ENCODE results near the gene LARP1.
A peak's percentile ranks its signal among the peaks of the same experiment; 100 is the strongest.

Gene LARP1

GRCh38 chr5:154755361-154756008 is at the start of gene LARP1:
Gene LARP1 (plus strand): TSS chr5:154755377. CDS start chr5:154755758, 381 bp downstream.
- no peaks in the 10 kb centered on the region for H3K27me3 Mint-ChIP-seq
- no peaks in the 10 kb centered on the region for H3K9me3 Mint-ChIP-seq
- peak; percentile 9 for ATAC-seq
- peak within 1 kb of the TSS; percentile 84 for H3K27ac Mint-ChIP-seq
- H3K36me3 Mint-ChIP-seq, result no peaks in the 10 kb centered on the region
- H3K4me1 Mint-ChIP-seq, result peaks cover 48% of the 10 kb centered on the region
- H3K4me3 Mint-ChIP-seq, result peak within 1 kb of the TSS; percentile 84

DNA sequence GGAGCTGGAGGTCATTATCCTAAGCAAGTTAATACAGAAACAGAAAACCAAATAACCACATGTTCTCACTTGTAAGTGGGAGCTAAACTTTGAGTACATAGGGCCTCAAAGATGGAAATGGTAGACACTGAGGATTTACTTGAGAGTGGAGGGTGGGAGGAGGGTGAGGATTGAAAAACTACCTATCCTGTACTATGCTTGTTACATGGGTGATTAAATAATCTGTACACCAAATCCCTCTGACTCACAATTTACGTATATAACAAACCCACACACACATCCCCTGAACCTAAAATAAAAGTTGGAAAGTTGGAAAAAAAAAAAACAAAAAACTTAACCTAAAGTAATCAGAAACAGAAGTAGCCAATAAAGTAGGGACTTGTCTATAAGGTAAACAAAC is 48.8 kb upstream of the LARP1 start:
- ATAC-seq, result no peak
- H3K36me3 Mint-ChIP-seq, result no peaks in the 10 kb centered on the region
- no peak overlapping the region for H3K27ac Mint-ChIP-seq
- H3K4me1 Mint-ChIP-seq, result no peaks in the 10 kb centered on the region
- H3K4me3 Mint-ChIP-seq, result no peak overlapping the region
- H3K9me3 Mint-ChIP-seq, result no peaks in the 10 kb centered on the region
- no peaks in the 10 kb centered on the region for H3K27me3 Mint-ChIP-seq

DNA sequence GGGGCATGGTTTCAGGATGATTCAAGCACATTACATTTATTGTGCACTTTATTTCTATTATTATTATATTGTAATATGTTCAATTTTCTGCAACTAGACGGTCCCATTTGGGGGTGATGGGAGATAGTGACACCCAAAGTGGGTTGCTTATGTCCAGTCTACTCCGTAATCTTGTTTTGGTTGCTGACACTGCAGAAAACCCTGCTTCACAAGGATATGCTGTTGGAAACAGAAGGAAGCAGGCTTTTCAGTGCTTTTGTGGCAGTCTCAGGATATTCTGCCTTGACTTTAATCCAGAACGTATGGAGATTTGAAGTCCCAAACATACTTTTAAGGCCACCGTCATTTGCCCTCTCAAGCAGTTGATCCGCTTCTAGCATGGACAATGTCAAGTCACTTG is 47.5 kb upstream of the LARP1 start:
- ATAC-seq, result no peak
- H3K9me3 Mint-ChIP-seq, result no peaks in the 10 kb centered on the region
- no peak overlapping the region for H3K27ac Mint-ChIP-seq
- no peaks in the 10 kb centered on the region for H3K27me3 Mint-ChIP-seq
- H3K4me3 Mint-ChIP-seq, result no peak overlapping the region
- H3K4me1 Mint-ChIP-seq, result no peaks in the 10 kb centered on the region
- H3K36me3 Mint-ChIP-seq, result no peaks in the 10 kb centered on the region

DNA sequence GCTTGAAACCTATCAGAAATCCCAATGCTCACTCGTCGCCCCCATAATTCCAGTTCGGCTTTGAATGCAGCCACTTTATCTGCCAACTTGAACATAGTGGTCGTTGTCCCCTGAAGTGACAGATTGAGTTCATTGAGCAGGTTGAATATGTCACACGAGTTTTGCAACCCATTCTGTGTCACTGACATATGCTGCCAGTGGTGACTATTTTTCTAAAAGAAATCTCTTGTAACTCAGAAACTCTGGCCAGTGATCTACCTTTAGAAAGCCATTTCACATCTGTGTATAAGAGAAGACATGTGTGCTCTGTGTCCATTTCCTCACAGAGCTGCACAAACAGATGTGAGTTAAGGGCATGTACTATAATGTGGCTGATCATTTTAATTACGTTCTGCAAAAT is 47.0 kb upstream of the LARP1 start:
- Mint-ChIP-seq H3K4me3 (no peak overlapping the region), H3K9me3 (no peaks in the 10 kb centered on the region), H3K27me3 (no peaks in the 10 kb centered on the region), H3K27ac (no peak overlapping the region), H3K36me3 (no peaks in the 10 kb centered on the region), H3K4me1 (no peaks in the 10 kb centered on the region)
- ATAC-seq, result no peak

DNA sequence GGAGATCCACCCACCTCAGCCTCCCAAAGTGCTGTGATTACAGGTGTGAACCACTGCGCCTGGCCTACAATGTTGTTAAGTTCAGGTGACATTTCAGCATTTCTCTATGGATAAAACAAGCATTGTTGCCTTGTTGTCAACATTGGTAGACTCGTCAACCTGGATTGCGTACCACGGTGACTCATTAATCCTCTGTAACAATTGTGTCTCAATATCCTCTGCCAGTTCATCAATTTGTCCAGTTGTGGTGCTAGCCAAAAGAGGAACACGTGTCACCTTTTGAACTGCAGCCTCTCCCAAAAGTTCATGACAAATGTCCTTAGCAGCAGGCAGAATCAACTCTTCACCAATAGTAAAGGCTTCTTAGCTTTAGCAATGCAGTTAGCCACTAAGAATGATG is 46.3 kb upstream of the LARP1 start:
- H3K4me1 Mint-ChIP-seq, result no peaks in the 10 kb centered on the region

GRCh38 chr5:154709368-154710305 is 45.5 kb upstream of the LARP1 start:
- ATAC-seq, result no peak
- Mint-ChIP-seq H3K36me3 (no peaks in the 10 kb centered on the region), H3K4me1 (peaks cover 7% of the 10 kb centered on the region), H3K9me3 (no peaks in the 10 kb centered on the region), H3K27me3 (no peaks in the 10 kb centered on the region), H3K27ac (no peak overlapping the region), H3K4me3 (no peak overlapping the region)

More for the DNA sequence above, 46.3 kb upstream of the LARP1 start:
- Mint-ChIP-seq H3K9me3 (no peaks in the 10 kb centered on the region), H3K27me3 (no peaks in the 10 kb centered on the region), H3K27ac (no peak overlapping the region), H3K4me3 (no peak overlapping the region), H3K36me3 (no peaks in the 10 kb centered on the region)
- no peak for ATAC-seq

GRCh38 chr5:154712518-154713437 is 42.4 kb upstream of the LARP1 start:
- Mint-ChIP-seq H3K36me3 (no peaks in the 10 kb centered on the region), H3K27ac (no peak overlapping the region), H3K9me3 (no peaks in the 10 kb centered on the region), H3K4me1 (peaks cover 10% of the 10 kb centered on the region), H3K27me3 (no peaks in the 10 kb centered on the region), H3K4me3 (no peak overlapping the region)
- no peak for ATAC-seq

- H3K4me1 Mint-ChIP-seq, result peaks cover 10% of the 10 kb centered on the region
- no peaks in the 10 kb centered on the region for H3K27me3 Mint-ChIP-seq
- no peaks in the 10 kb centered on the region for H3K36me3 Mint-ChIP-seq
- no peak for ATAC-seq
- H3K9me3 Mint-ChIP-seq, result no peaks in the 10 kb centered on the region
- no peak overlapping the region for H3K27ac Mint-ChIP-seq
- no peak overlapping the region for H3K4me3 Mint-ChIP-seq
Measured at GRCh38 chr5:154713615-154714125, 41.5 kb upstream of the LARP1 start.

DNA sequence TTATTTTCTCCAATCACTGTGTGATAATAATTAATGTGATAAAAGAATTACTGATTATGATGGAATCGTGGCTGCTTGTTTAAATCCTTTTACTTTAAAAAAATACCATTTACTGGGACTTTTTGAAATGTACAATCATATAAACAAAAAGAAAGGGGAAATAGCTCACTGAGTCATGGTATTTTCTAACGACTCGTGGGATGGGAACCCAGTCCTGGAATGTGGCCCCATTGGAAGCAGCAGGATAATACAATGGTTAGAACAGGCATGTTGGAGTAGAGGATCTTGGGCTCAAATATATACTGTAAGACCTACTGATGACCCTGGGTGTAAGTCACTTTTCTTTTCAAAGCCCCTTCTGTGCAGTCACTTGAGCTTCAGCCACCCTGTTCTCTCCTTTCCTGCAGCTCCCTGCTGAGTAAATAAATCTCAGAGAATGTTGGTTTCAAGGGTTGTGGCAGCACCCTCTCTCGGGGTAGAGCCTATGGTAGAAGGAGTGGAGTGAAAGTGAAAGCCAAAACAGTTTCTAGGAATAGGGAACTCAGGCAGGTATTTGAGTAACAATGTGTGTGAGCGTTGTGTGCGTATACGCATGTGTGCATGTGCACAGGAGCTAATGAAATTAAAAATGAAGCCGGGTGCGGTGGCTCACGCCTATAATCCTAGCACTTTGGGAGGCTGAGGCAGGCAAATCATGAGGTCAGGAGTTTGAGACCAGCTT is 40.8 kb upstream of the LARP1 start:
- Mint-ChIP-seq H3K36me3 (no peaks in the 10 kb centered on the region), H3K4me1 (peaks cover 10% of the 10 kb centered on the region), H3K27me3 (no peaks in the 10 kb centered on the region), H3K27ac (peak overlapping the region; percentile 86), H3K9me3 (no peaks in the 10 kb centered on the region), H3K4me3 (peak overlapping the region; percentile 69)
- peak; percentile 90 for ATAC-seq

DNA sequence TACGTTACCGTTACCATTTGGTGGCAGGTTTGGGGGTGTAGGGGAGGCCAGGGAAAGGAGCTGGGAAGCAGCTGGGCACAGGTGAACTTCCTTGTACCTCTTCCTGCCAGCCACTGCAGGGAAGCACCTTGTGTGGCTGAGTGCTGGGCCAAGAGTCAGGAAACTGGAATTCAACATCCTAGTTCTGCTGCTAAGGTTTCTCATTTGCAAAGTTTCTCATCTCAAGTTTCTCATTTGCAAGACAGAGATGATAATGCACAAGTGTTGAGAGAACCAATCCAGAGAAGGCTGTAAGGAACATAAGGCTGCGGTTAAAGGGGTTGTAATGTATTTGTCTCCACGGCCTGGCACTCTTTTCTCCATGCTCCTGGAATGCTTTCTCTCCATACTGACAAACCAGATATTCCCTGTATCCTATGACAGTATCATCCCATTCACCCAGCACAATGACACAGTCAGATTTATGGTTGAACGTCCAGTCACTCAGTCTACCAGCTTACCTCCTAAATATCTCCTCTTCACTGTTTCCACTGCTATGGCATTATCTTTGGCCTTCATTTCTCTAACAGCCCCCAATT is 33.6 kb upstream of the LARP1 start:
- no peak for ATAC-seq
- H3K9me3 Mint-ChIP-seq, result no peaks in the 10 kb centered on the region

GRCh38 chr5:154722097-154722496 is 33.1 kb upstream of the LARP1 start:
- no peaks in the 10 kb centered on the region for H3K36me3 Mint-ChIP-seq
- H3K27me3 Mint-ChIP-seq, result no peaks in the 10 kb centered on the region
- H3K4me1 Mint-ChIP-seq, result no peaks in the 10 kb centered on the region
- ATAC-seq, result no peak
- no peak overlapping the region for H3K27ac Mint-ChIP-seq
- H3K4me3 Mint-ChIP-seq, result no peak overlapping the region
- no peaks in the 10 kb centered on the region for H3K9me3 Mint-ChIP-seq

More for the DNA sequence above, 33.6 kb upstream of the LARP1 start:
- no peaks in the 10 kb centered on the region for H3K27me3 Mint-ChIP-seq
- no peak overlapping the region for H3K4me3 Mint-ChIP-seq
- no peaks in the 10 kb centered on the region for H3K36me3 Mint-ChIP-seq
- H3K27ac Mint-ChIP-seq, result no peak overlapping the region
- H3K4me1 Mint-ChIP-seq, result no peaks in the 10 kb centered on the region

- no peaks in the 10 kb centered on the region for H3K4me1 Mint-ChIP-seq
- H3K27ac Mint-ChIP-seq, result no peak overlapping the region
- H3K9me3 Mint-ChIP-seq, result no peaks in the 10 kb centered on the region
- H3K36me3 Mint-ChIP-seq, result no peaks in the 10 kb centered on the region
- no peak overlapping the region for H3K4me3 Mint-ChIP-seq
- no peaks in the 10 kb centered on the region for H3K27me3 Mint-ChIP-seq
- no peak for ATAC-seq
Measured at GRCh38 chr5:154722936-154723335, 32.2 kb upstream of the LARP1 start.

GRCh38 chr5:154723740-154724505 is 31.3 kb upstream of the LARP1 start:
- no peak overlapping the region for H3K4me3 Mint-ChIP-seq
- H3K4me1 Mint-ChIP-seq, result no peaks in the 10 kb centered on the region
- ATAC-seq, result no peak
- no peaks in the 10 kb centered on the region for H3K9me3 Mint-ChIP-seq
- no peak overlapping the region for H3K27ac Mint-ChIP-seq
- H3K36me3 Mint-ChIP-seq, result no peaks in the 10 kb centered on the region
- no peaks in the 10 kb centered on the region for H3K27me3 Mint-ChIP-seq
